ENCODE measurements around the gene OXSR1. TPM values are rescaled to one million over a fixed set of nuclear protein-coding genes. Genes with fewer than 3 reads are reported as not detected.

The OXSR1 gene
- total and polyA plus RNA-seq, 2 of the 13 experiments (the other 11 are each of a cell fraction or from before 2014, with no cell fraction given), result 27.4 to 32.6 TPM

DNA sequence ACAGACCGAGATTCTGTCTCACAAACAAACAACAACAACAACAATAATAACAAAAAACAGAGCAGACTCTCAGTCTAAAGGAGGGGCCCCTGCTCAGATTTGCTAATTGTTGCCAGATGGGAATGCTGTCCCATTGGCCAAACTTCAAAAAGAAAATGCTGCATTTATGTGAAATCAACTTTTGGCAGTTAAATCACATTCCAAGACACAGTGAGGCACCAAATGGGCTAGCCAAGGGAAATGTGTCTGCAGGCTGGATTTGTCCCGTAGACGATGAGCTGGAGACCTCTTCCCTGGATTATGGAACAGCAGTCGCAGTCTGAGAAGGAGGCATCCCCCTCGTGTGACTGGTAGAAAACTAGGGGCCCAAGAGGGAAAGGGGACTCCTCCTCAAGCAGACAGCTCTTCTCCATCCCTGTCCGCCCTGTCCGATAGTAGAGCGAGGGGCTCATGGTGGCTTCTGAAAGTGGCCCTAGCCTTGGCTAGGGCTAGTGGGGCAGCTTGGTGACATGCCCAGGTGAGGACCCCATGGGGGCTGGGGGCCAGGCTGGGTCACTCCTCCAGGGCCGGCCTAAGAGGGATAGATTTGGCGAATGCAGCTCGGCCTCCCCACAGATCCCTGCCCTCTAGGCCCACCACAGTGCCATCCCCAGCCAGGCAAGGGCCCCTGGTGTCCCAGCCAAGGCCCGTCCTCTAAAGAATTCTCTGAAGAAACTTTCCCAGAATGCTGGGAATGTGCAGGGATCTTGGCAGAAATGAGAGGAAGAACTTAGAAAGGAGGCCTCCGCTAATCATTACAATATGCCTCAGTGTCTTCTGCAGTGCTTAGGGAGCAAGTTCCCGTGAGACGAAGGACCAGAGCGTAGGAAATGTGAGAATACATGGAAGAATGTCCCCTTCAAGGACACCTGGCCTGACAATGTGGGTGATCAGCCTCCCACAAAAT lies 118.7 kb downstream of the OXSR1 start (continued):
- no peak for TF ChIP-seq ZC3H4 (CRISPR knock-in tag; IDR thresholded peaks at IDR 0.05; ENCODE audit: borderline replicate concordance)

DNA sequence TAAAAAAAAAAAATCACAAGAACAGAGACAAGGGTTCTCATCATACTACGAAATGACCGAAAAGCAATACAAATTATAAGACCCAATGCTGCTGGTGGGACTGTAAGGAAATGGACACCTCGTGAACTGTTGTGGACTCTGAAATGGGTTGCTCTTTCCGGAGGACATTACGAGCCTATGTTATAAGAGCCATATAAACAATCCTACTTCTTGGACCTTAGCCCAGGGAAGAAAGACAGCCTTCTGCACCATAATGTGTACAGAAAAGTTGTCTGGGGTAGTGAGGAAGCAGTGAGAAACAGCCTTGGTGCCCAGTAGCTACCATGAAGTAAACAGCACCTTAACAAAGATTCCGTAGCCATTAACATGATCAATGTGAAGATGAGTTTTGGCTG lies 119.4 kb downstream of the OXSR1 start:
- intact Hi-C loops (cut with micrococcal nuclease; ENCODE audit: unreplicated experiment) (no loop called here), in situ Hi-C loops (cut with HindIII; ENCODE audit: extremely low pct_ligation_motif_present, low pct_unique_long_range_greater_than_20kb) (no loop called here)
- H3K4me2 ChIP-seq (ENCODE audit: low read depth, low read length), result no peak overlapping the region
- no peaks in the 10 kb centered on the region for H4K20me1 ChIP-seq (ENCODE audit: insufficient read depth, low read length)
- POLR2A ChIA-PET, result no interaction called here
- no peak overlapping the region for H3K27ac ChIP-seq (ENCODE audit: extremely low read length, insufficient read depth, low read length)
- H3K36me3 ChIP-seq (replicated peaks in 1 of 2; ENCODE audit: control insufficient read depth in 1 of 2, insufficient read depth in 2 of 2, low read length in 2 of 2), result no peaks in the 10 kb centered on the region
- H3K9me3 ChIP-seq (ENCODE audit: low read length), result no peaks in the 10 kb centered on the region
- no TSS peak for BruUV-seq (replicated peaks)
- DNase-seq (ENCODE audit: low spot score), result no peak
- FAIRE-seq, result no peak
- H3K4me1 ChIP-seq (ENCODE audit: insufficient read depth, low read length), result no peaks in the 10 kb centered on the region
- CTCF ChIA-PET (ENCODE audit: low intra/inter-chr PET ratio, low total read pairs), result no interaction called here
- H3K79me2 ChIP-seq (ENCODE audit: insufficient read depth, low read length), result no peaks in the 10 kb centered on the region
- WGBS (ENCODE audit: low lambda C conversion rate), result 59% methylated on average over 6 of the region's 6 CpGs
- no peak for ATAC-seq
- no peak overlapping the region for H3K9ac ChIP-seq (ENCODE audit: insufficient read depth, low read depth, low read length)
- H3K27me3 ChIP-seq (ENCODE audit: control insufficient read depth in 1 of 2, insufficient read depth in 2 of 2, low read length in 2 of 2), result peaks cover 0 to 11% of the 10 kb centered on the region in 2 experiments; a peak in 3 of 5 replicates
- no peak overlapping the region for H2AFZ ChIP-seq (ENCODE audit: low read length)
- no peak overlapping the region for H3K4me3 ChIP-seq (replicated peaks in 1 of 3; ENCODE audit: insufficient read depth in 1 of 3, low read depth in 2 of 3, low read length in 3 of 3)
- TF ChIP-seq SOX13 (IDR thresholded peaks at IDR 0.05) (no peak), SOX13 (CRISPR knock-in tag; conservative IDR thresholded peaks at IDR 0.05 in 1 of 2, IDR thresholded peaks at IDR 0.05 in 1 of 2) (no peak), ZNF12 (CRISPR knock-in tag; IDR thresholded peaks at IDR 0.05) (no peak), ZNF619 (CRISPR knock-in tag; IDR thresholded peaks at IDR 0.05) (no peak)
- TF ChIP-seq, protein P1, sequence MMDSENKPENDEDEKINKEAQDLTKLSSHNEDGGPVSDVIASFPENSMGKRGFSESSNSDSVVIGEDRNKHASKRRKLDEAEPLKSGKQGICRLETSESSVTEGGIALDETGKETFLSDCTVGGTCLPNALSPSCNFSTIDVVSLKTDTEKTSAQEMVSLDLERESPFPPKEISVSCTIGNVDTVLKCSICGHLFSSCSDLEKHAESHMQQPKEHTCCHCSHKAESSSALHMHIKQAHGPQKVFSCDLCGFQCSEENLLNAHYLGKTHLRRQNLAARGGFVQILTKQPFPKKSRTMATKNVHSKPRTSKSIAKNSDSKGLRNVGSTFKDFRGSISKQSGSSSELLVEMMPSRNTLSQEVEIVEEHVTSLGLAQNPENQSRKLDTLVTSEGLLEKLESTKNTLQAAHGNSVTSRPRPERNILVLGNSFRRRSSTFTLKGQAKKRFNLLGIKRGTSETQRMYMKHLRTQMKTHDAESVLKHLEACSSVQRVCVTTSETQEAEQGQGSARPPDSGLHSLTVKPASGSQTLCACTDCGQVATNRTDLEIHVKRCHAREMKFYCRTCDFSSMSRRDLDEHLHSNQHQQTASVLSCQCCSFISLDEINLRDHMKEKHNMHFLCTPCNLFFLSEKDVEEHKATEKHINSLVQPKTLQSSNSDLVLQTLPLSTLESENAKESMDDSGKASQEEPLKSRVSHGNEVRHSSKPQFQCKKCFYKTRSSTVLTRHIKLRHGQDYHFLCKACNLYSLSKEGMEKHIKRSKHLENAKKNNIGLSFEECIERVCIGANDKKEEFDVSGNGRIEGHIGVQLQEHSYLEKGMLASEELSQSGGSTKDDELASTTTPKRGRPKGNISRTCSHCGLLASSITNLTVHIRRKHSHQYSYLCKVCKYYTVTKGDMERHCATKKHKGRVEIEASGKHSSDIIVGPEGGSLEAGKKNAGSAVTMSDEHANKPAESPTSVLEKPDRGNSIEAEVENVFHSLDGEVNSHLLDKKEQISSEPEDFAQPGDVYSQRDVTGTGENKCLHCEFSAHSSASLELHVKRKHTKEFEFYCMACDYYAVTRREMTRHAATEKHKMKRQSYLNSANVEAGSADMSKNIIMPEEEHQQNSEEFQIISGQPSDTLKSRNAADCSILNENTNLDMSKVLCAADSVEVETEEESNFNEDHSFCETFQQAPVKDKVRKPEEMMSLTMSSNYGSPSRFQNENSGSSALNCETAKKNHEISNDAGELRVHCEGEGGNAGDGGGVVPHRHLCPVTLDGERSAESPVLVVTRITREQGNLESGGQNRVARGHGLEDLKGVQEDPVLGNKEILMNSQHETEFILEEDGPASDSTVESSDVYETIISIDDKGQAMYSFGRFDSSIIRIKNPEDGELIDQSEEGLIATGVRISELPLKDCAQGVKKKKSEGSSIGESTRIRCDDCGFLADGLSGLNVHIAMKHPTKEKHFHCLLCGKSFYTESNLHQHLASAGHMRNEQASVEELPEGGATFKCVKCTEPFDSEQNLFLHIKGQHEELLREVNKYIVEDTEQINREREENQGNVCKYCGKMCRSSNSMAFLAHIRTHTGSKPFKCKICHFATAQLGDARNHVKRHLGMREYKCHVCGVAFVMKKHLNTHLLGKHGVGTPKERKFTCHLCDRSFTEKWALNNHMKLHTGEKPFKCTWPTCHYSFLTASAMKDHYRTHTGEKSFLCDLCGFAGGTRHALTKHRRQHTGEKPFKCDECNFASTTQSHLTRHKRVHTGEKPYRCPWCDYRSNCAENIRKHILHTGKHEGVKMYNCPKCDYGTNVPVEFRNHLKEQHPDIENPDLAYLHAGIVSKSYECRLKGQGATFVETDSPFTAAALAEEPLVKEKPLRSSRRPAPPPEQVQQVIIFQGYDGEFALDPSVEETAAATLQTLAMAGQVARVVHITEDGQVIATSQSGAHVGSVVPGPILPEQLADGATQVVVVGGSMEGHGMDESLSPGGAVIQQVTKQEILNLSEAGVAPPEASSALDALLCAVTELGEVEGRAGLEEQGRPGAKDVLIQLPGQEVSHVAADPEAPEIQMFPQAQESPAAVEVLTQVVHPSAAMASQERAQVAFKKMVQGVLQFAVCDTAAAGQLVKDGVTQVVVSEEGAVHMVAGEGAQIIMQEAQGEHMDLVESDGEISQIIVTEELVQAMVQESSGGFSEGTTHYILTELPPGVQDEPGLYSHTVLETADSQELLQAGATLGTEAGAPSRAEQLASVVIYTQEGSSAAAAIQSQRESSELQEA (CRISPR knock-in tag; IDR thresholded peaks at IDR 0.05; ENCODE audit: not compliant biosample characterization), result no peak
- TF ChIP-seq, protein P2, sequence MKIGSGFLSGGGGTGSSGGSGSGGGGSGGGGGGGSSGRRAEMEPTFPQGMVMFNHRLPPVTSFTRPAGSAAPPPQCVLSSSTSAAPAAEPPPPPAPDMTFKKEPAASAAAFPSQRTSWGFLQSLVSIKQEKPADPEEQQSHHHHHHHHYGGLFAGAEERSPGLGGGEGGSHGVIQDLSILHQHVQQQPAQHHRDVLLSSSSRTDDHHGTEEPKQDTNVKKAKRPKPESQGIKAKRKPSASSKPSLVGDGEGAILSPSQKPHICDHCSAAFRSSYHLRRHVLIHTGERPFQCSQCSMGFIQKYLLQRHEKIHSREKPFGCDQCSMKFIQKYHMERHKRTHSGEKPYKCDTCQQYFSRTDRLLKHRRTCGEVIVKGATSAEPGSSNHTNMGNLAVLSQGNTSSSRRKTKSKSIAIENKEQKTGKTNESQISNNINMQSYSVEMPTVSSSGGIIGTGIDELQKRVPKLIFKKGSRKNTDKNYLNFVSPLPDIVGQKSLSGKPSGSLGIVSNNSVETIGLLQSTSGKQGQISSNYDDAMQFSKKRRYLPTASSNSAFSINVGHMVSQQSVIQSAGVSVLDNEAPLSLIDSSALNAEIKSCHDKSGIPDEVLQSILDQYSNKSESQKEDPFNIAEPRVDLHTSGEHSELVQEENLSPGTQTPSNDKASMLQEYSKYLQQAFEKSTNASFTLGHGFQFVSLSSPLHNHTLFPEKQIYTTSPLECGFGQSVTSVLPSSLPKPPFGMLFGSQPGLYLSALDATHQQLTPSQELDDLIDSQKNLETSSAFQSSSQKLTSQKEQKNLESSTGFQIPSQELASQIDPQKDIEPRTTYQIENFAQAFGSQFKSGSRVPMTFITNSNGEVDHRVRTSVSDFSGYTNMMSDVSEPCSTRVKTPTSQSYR (CRISPR knock-in tag; IDR thresholded peaks at IDR 0.05; ENCODE audit: borderline replicate concordance), result no peak
